ENCODE data around the gene NEDD4L.

NEDD4L gene

GRCh38 chr18:58124475-58124874 lies 80.4 kb downstream of the NEDD4L start:
- Mint-ChIP-seq H3K4me1 (ENCODE audit: low read depth) (peaks cover 4% of the 10 kb centered on the region), H3K4me3 (no peak overlapping the region), H3K9me3 (no peaks in the 10 kb centered on the region), H3K27ac (no peak overlapping the region), H3K36me3 (ENCODE audit: low read depth) (no peaks in the 10 kb centered on the region), H3K27me3 (peaks cover 3% of the 10 kb centered on the region)
- no peak for DNase-seq

GRCh38 chr18:58125183-58125582 lies 81.2 kb downstream of the NEDD4L start:
- peaks cover 4% of the 10 kb centered on the region for H3K4me1 Mint-ChIP-seq (ENCODE audit: low read depth)

DNA sequence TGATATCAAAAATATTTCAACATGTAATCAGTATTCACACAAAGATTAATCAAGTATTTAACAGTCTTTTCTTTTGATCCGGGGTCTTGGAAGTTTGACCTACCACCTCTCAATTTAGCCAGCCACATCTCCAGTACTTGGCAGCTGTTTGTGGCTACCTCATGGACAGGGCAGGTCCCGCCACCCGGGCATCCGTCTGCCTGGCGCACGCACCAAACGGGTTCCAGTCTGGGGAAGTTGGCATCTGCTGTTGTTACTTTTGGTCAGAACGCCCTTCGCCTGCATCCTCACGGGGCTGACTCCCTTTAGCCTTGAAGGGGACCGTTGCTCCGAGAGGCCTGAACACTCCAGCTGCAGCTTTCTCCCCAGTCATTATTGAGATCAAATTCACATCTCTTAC lies 81.7 kb downstream of the NEDD4L start:
- H3K4me3 Mint-ChIP-seq, result no peak overlapping the region
- no peaks in the 10 kb centered on the region for H3K9me3 Mint-ChIP-seq
- no peaks in the 10 kb centered on the region for H3K36me3 Mint-ChIP-seq (ENCODE audit: low read depth)
- no peak for DNase-seq
- H3K4me1 Mint-ChIP-seq (ENCODE audit: low read depth), result peaks cover 4% of the 10 kb centered on the region
- peaks cover 3% of the 10 kb centered on the region for H3K27me3 Mint-ChIP-seq
- H3K27ac Mint-ChIP-seq, result no peak overlapping the region

More at GRCh38 chr18:58125183-58125582, 81.2 kb downstream of the NEDD4L start:
- Mint-ChIP-seq H3K4me3 (no peak overlapping the region), H3K27me3 (peaks cover 3% of the 10 kb centered on the region), H3K9me3 (no peaks in the 10 kb centered on the region), H3K27ac (no peak overlapping the region), H3K36me3 (ENCODE audit: low read depth) (no peaks in the 10 kb centered on the region)
- no peak for DNase-seq

DNA sequence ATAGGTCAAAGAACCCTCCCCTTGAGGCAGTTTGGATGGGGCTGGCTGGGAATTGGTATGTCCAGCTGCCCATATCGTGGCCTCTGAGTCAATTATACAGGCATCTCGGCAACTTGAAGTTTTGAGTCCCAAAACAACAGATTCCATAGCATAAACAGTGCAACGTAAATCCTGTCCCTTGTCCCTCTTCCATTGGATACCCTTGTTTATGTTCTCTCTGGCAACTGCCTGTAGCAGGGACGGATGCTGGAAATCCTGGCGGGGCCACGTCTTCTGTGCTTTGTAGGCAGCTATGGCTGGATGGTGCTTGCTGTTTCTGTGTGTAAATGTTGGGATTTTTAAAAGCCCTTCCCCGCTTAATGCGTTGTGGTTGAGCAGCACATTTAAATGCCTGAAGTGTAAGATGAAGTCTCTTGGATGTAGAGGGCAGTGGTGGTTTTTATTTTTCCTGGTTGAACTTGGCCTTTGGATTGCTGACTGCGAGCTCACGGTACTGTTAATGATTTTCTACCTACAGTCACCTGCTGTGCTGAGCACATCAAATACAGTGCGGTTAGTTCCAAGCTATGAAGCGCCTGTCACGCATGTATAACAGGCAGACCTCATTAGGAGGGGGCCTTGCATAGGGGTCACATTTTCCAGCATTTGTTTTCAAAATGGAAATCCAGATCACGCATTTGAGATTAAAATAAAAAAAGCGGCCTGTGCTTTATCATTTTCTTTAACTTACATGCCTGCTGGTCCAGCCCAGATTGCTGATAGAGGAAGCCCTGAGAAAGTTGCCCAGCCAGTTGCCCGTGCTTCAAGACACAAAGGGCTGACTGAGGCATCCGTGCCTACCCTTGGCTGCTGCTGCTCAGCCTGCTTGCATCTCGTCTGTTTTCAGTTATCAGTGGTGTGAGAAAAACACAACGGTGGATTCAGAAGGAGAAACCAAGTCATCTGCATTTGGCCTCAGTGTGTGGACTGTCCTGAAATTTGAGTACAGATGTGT lies 84.7 kb downstream of the NEDD4L start:
- Mint-ChIP-seq H3K9me3 (no peaks in the 10 kb centered on the region), H3K36me3 (ENCODE audit: low read depth) (no peaks in the 10 kb centered on the region), H3K27ac (no peak overlapping the region), H3K27me3 (peaks cover 3% of the 10 kb centered on the region), H3K4me3 (no peak overlapping the region), H3K4me1 (ENCODE audit: low read depth) (peaks cover 4% of the 10 kb centered on the region)
- DNase-seq, result no peak

- Mint-ChIP-seq H3K9me3 (no peaks in the 10 kb centered on the region), H3K27me3 (peaks cover 23% of the 10 kb centered on the region), H3K4me1 (ENCODE audit: low read depth) (peaks cover 10% of the 10 kb centered on the region), H3K4me3 (no peak overlapping the region), H3K36me3 (ENCODE audit: low read depth) (no peaks in the 10 kb centered on the region), H3K27ac (no peak overlapping the region)
- DNase-seq, result no peak
These were observed 88.7 kb downstream of the NEDD4L start for GRCh38 chr18:58132595-58133261.

DNA sequence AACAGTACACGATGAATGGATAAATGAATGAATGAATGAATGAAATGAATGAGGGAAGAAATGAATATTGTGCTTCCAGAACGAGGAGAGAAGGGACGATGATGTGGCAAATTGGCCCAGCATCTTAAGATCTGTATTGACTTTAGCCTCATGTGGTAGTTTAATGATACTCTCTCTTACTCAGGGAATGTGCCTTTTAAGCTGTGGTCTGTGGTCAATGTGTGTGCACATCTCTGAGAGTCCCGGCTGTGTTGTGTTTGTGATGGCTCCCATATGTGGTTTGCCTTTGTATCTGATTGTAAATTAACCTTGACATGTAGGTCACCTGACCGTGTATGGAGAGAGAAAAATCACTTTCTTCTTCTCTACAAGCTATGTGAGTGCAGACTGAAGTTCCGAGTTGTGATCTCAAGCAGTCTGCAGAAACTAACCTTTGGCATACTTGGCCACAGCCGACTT lies 91.2 kb downstream of the NEDD4L start:
- H3K4me1 Mint-ChIP-seq (ENCODE audit: low read depth), result peaks cover 13% of the 10 kb centered on the region
- H3K27me3 Mint-ChIP-seq, result peaks cover 31% of the 10 kb centered on the region
- no peaks in the 10 kb centered on the region for H3K9me3 Mint-ChIP-seq
- H3K36me3 Mint-ChIP-seq (ENCODE audit: low read depth), result no peaks in the 10 kb centered on the region
- H3K27ac Mint-ChIP-seq, result no peak overlapping the region
- DNase-seq, result no peak
- H3K4me3 Mint-ChIP-seq, result no peak overlapping the region

DNA sequence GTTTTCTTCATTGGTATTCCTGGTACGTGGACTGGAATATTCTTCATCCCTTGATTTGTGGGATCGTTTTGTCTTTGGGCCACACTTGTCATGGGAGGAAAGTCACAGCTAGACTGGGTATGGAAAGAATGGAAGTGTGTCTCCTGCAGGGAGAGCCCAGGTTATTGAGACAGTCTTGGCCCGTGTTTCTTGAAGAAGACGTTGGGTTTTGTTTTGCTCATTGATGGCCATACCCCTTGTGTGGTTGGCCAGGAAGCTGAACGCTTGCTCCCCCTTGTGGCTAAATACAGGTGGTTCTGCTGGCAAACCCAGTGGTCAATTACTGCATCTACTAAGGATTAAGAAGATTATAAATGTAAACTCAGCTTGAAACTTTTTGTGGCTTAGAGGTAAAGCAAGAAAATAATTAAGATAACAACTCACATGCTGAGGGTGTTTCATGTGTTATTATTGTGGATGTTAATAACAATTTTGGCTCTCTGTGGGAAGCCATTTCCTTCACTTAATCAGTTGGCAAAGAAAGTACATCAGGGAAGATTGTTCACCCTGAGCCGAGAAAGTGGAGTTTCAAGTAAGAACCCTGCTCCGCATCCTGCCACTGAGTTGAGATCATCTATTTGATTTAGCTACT lies 91.8 kb downstream of the NEDD4L start:
- peak; percentile 46 for DNase-seq
- Mint-ChIP-seq H3K27me3 (peaks cover 35% of the 10 kb centered on the region), H3K27ac (no peak overlapping the region), H3K9me3 (no peaks in the 10 kb centered on the region), H3K4me3 (no peak overlapping the region), H3K36me3 (ENCODE audit: low read depth) (no peaks in the 10 kb centered on the region), H3K4me1 (ENCODE audit: low read depth) (peaks cover 13% of the 10 kb centered on the region)

- Mint-ChIP-seq H3K27ac (no peak overlapping the region), H3K36me3 (ENCODE audit: low read depth) (no peaks in the 10 kb centered on the region), H3K27me3 (peaks cover 35% of the 10 kb centered on the region), H3K9me3 (no peaks in the 10 kb centered on the region), H3K4me3 (no peak overlapping the region), H3K4me1 (ENCODE audit: low read depth) (peaks cover 13% of the 10 kb centered on the region)
- DNase-seq, result no peak
These were observed 92.9 kb downstream of the NEDD4L start for GRCh38 chr18:58136879-58137278.

DNA sequence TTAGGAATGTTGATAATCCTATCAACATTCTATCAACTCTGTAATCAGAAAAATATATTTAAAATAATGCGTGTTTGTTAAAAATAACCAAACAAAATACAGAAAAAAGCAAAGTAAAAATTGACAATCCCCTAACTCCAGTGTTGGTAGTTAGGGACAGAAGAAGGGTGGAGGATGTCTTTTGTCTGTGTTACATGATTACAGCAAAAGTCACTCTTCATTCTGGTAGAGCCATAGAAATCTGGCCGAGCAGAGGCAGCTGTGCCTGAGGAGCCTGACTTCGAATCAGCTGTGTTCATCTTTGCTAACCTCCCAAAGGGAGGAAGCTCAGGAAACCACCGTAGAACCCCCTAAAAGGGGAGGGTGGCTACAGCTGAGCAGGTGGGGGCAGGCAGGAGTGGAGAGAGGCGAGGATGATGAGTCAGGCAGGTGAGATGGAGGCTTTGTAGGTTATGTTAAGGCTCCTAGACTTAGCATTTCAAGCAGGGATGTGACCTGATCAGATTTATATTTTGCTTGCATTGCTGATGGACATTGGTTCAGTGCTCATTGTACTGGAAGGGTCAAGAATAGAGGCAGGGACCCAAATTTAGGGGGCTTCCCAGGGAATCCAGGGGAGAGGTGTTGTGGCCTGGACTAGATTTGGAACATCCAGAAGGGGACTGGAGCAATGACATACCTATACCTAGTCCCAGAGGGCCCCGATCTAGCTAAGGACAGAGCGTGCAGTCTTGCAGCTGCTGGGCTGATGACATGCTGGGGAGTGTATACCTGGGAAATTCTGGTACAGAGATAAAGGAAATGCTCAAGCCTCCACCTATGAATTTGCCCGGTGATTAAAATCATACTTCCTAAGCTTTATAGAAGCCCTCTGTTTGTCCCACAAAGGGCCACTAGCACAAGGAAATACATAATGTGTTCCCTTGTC lies 95.7 kb downstream of the NEDD4L start:
- Mint-ChIP-seq H3K9me3 (no peaks in the 10 kb centered on the region), H3K4me1 (ENCODE audit: low read depth) (peaks cover 13% of the 10 kb centered on the region), H3K4me3 (no peak overlapping the region), H3K27ac (no peak overlapping the region), H3K27me3 (peaks cover 35% of the 10 kb centered on the region), H3K36me3 (ENCODE audit: low read depth) (no peaks in the 10 kb centered on the region)
- DNase-seq, result no peak

GRCh38 chr18:58140387-58141325 lies 96.6 kb downstream of the NEDD4L start:
- H3K9me3 Mint-ChIP-seq, result no peaks in the 10 kb centered on the region
- no peak for DNase-seq
- H3K27me3 Mint-ChIP-seq, result peaks cover 27% of the 10 kb centered on the region
- no peaks in the 10 kb centered on the region for H3K36me3 Mint-ChIP-seq (ENCODE audit: low read depth)
- no peak overlapping the region for H3K4me3 Mint-ChIP-seq
- H3K27ac Mint-ChIP-seq, result no peak overlapping the region
- peaks cover 5% of the 10 kb centered on the region for H3K4me1 Mint-ChIP-seq (ENCODE audit: low read depth)

GRCh38 chr18:58143386-58143785 lies 99.4 kb downstream of the NEDD4L start:
- H3K4me1 Mint-ChIP-seq (ENCODE audit: low read depth), result peaks cover 3% of the 10 kb centered on the region
- no peaks in the 10 kb centered on the region for H3K9me3 Mint-ChIP-seq
- H3K27ac Mint-ChIP-seq, result no peak overlapping the region
- H3K4me3 Mint-ChIP-seq, result no peak overlapping the region
- peaks cover 10% of the 10 kb centered on the region for H3K27me3 Mint-ChIP-seq
- DNase-seq, result no peak
- H3K36me3 Mint-ChIP-seq (ENCODE audit: low read depth), result no peaks in the 10 kb centered on the region

GRCh38 chr18:58144106-58144505 lies 100.1 kb downstream of the NEDD4L start:
- Mint-ChIP-seq H3K36me3 (ENCODE audit: low read depth) (no peaks in the 10 kb centered on the region), H3K27me3 (peaks cover 8% of the 10 kb centered on the region), H3K27ac (no peak overlapping the region), H3K4me1 (ENCODE audit: low read depth) (peaks cover 3% of the 10 kb centered on the region), H3K4me3 (no peak overlapping the region), H3K9me3 (no peaks in the 10 kb centered on the region)
- no peak for DNase-seq

GRCh38 chr18:58144671-58145285 lies 100.8 kb downstream of the NEDD4L start:
- Mint-ChIP-seq H3K4me3 (no peak overlapping the region), H3K27ac (no peak overlapping the region), H3K4me1 (ENCODE audit: low read depth) (peaks cover under 1% of the 10 kb centered on the region), H3K9me3 (no peaks in the 10 kb centered on the region), H3K27me3 (peaks cover 5% of the 10 kb centered on the region), H3K36me3 (ENCODE audit: low read depth) (no peaks in the 10 kb centered on the region)
- DNase-seq, result no peak
